Left ventricle myocardium superior (tissue), 1 donor: ENCODE measurements around the gene ITGA5. TPM values are rescaled to one million over a fixed set of nuclear protein-coding genes. Genes with fewer than 3 reads are reported as not detected.

Experiments used
- total RNA-seq: library from RNA; stranded (reverse); fragmentation: NEBNext Ultra II Directional; extraction: Animal tissue kit (Norgen Biotek cat#: 25700); gene quantifications from one replicate; pipeline ENCODE4 v1.2.1, GENCODE V29; 2021
- donor health status: DM: no; HTN: yes; CAD: no; lungs with severe emphysema.

The ITGA5 gene
- total RNA-seq, 1 donor from 2014 or later: 44.1 TPM

Other genes with a start within 250 kb of the ITGA5 start
- gene SMUG1, start 230.3 kb downstream of the ITGA5 start, total RNA-seq: 17.0 TPM
- gene CBX5, start 139.1 kb downstream of the ITGA5 start, total RNA-seq: 48.0 TPM
- gene HNRNPA1, start 138.5 kb downstream of the ITGA5 start, total RNA-seq: 450 TPM
- 0.74 TPM for gene NFE2, start 118.3 kb downstream of the ITGA5 start, total RNA-seq
- 114 TPM for gene COPZ1, start 94.1 kb downstream of the ITGA5 start, total RNA-seq
- gene GPR84, start 54.8 kb downstream of the ITGA5 start, total RNA-seq: not detected
- gene ZNF385A, start 34.5 kb downstream of the ITGA5 start, total RNA-seq: 7.7 TPM
- gene GTSF1, start 54.3 kb upstream of the ITGA5 start, total RNA-seq: not detected
- gene NCKAP1L, start 78.5 kb upstream of the ITGA5 start, total RNA-seq: 7.8 TPM
- gene PDE1B, start 130.3 kb upstream of the ITGA5 start, total RNA-seq: 2.8 TPM
- 298 TPM for gene PPP1R1A, start 169.4 kb upstream of the ITGA5 start, total RNA-seq
- gene LACRT, start 215.6 kb upstream of the ITGA5 start, total RNA-seq: not detected
- not detected for gene DCD, start 229.1 kb upstream of the ITGA5 start, total RNA-seq